A673 (cell line): ENCODE results near the gene HPCA.

ENCODE experiments used
- CTCF ChIP-seq: fragments of 300-800, 200-600 bp; sonication (generic); conservative IDR thresholded peaks from 2 replicates; pipeline ENCODE4 v1.5.1; 2017; ENCODE audit warnings: low read depth, mild to moderate bottlenecking, antibody characterized with exemption, low read length, moderate library complexity, mixed read lengths
- EZH2 ChIP-seq: fragments of 200-600 bp; sonication (generic); IDR thresholded peaks from 2 replicates; pipeline ENCODE4 v1.6.1; 2017; ENCODE audit warnings: borderline replicate concordance, low read depth, mild to moderate bottlenecking, mixed read lengths, antibody characterized with exemption, low read length; ENCODE audit not compliant: poor library complexity, severe bottlenecking

GRCh38 chr1:32915766-32916706 lies 29.7 kb downstream of the HPCA start:
- no peak for TF ChIP-seq CTCF
- no peak for TF ChIP-seq EZH2
